ENCODE data around the gene PCDHGB4. TPM values are rescaled to one million over a fixed set of nuclear protein-coding genes. Genes with fewer than 3 reads are reported as not detected.
A peak's percentile ranks its signal among the peaks of the same experiment; 100 is the strongest.
"Not testable (repeated sequence)": the region's sequence is repeated elsewhere in the genome, so short reads cannot be mapped to it uniquely, and the experiment has no call there.

Gene PCDHGB4
- total RNA-seq, 2 donors from 2014 or later, result 6.7 to 9.9 TPM

- H3K4me1 ChIP-seq (replicated peaks); DNase-seq (ENCODE audit: low spot score); H3K36me3 ChIP-seq; H3K9me3 ChIP-seq; intact Hi-C loops (cut with DNase I); H3K27ac ChIP-seq; H3K27me3 ChIP-seq (replicated peaks; ENCODE audit: insufficient read depth): not testable (repeated sequence)
- 6% methylated on average over 25 of the region's 43 CpGs for WGBS
- TF ChIP-seq, protein P1, sequence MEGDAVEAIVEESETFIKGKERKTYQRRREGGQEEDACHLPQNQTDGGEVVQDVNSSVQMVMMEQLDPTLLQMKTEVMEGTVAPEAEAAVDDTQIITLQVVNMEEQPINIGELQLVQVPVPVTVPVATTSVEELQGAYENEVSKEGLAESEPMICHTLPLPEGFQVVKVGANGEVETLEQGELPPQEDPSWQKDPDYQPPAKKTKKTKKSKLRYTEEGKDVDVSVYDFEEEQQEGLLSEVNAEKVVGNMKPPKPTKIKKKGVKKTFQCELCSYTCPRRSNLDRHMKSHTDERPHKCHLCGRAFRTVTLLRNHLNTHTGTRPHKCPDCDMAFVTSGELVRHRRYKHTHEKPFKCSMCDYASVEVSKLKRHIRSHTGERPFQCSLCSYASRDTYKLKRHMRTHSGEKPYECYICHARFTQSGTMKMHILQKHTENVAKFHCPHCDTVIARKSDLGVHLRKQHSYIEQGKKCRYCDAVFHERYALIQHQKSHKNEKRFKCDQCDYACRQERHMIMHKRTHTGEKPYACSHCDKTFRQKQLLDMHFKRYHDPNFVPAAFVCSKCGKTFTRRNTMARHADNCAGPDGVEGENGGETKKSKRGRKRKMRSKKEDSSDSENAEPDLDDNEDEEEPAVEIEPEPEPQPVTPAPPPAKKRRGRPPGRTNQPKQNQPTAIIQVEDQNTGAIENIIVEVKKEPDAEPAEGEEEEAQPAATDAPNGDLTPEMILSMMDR (IDR thresholded peaks at IDR 0.05), result peak in 3 of 4 experiments; percentile 40 to 54 (median 48)
- peak within 1 kb of the TSS in 1 of 2 donors; percentile 28 for H3K4me3 ChIP-seq
Measured at GRCh38 chr5:141397756-141398551, 10.5 kb downstream of the PCDHGB4 start, which contains the start of gene PCDHGB5. Gene PCDHGB5 (plus strand): TSS chr5:141397947. CDS start chr5:141398128, 181 bp downstream.

DNA sequence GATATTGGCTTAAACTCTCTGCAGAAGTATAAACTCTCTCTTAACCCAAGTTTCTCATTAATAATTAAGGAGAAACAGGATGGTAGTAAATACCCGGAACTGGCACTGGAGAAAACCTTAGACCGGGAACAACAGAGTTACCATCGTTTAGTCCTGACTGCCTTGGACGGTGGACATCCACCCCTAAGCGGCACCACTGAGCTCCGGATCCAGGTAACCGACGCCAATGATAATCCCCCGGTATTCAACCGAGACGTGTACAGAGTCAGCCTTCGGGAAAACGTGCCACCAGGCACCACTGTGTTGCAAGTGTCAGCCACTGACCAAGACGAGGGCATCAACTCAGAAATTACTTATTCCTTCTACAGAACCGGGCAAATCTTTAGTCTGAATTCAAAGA, 11.1 kb downstream of the PCDHGB4 start:
- 22% methylated on average over 15 of the region's 15 CpGs for WGBS
- DNase-seq (ENCODE audit: low spot score), result no peak
- Histone ChIP-seq H3K36me3 (no peaks in the 10 kb centered on the region), H3K4me3 (no peak overlapping the region), H3K4me1 (replicated peaks) (no peaks in the 10 kb centered on the region), H3K27ac (no peak overlapping the region), H3K27me3 (replicated peaks; ENCODE audit: insufficient read depth) (peaks cover 2% of the 10 kb centered on the region), H3K9me3 (peaks cover 10% of the 10 kb centered on the region)
- intact Hi-C loops (cut with DNase I), result no loop called here
- TF ChIP-seq POLR2A (IDR thresholded peaks at IDR 0.05) (no peak), POLR2AphosphoS5 (IDR thresholded peaks at IDR 0.05) (no peak)
- TF ChIP-seq, protein P1 (IDR thresholded peaks at IDR 0.05), result no peak

DNA sequence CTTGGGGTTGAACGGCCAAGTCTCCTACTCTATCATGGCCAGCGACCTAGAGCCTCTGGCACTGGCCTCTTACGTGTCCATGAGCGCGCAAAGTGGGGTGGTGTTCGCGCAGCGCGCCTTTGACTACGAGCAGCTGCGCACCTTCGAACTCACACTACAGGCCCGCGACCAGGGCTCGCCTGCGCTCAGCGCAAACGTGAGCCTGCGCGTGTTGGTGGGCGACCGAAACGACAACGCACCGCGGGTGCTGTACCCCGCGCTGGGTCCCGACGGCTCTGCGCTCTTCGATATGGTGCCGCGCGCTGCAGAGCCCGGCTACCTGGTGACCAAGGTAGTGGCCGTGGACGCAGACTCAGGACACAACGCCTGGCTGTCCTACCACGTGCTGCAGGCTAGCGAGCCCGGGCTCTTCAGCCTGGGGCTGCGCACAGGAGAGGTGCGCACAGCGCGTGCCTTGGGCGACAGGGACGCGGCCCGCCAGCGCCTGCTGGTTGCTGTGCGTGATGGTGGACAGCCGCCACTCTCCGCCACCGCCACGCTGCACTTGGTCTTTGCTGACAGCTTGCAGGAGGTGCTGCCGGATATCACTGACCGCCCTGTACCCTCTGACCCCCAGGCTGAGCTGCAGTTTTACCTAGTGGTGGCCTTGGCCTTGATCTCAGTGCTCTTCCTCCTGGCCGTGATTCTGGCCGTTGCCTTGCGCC, 12.2 kb downstream of the PCDHGB4 start:
- peaks cover 10% of the 10 kb centered on the region for H3K9me3 ChIP-seq
- TF ChIP-seq, protein P1 (IDR thresholded peaks at IDR 0.05), result no peak
- TF ChIP-seq POLR2A (IDR thresholded peaks at IDR 0.05), result no peak
- no peak for TF ChIP-seq POLR2AphosphoS5 (IDR thresholded peaks at IDR 0.05)
- no peak overlapping the region for H3K27ac ChIP-seq
- no peaks in the 10 kb centered on the region for H3K4me1 ChIP-seq (replicated peaks)
- H3K27me3 ChIP-seq (replicated peaks; ENCODE audit: insufficient read depth), result peaks cover under 1% of the 10 kb centered on the region
- 20% methylated on average over 56 of the region's 61 CpGs for WGBS
- H3K36me3 ChIP-seq, result no peaks in the 10 kb centered on the region
- no peak for DNase-seq (ENCODE audit: low spot score)
- no peak overlapping the region for H3K4me3 ChIP-seq
- intact Hi-C loops (cut with DNase I), result no loop called here

GRCh38 chr5:141402553-141403243, 15.2 kb downstream of the PCDHGB4 start, which contains the start of gene PCDHGA9:
Gene PCDHGA9 (plus strand): TSS chr5:141402778. CDS start chr5:141402953, 175 bp downstream.
- Histone ChIP-seq H3K27me3 (replicated peaks; ENCODE audit: insufficient read depth) (no peaks in the 10 kb centered on the region), H3K36me3 (no peaks in the 10 kb centered on the region), H3K9me3 (peaks cover 10% of the 10 kb centered on the region), H3K4me3 (peak within 1 kb of the TSS in 1 of 2 donors; percentile 8), H3K4me1 (replicated peaks) (no peaks in the 10 kb centered on the region), H3K27ac (no peak within 1 kb of the TSS)
- WGBS, result 14% methylated on average over 27 of the region's 27 CpGs
- TF ChIP-seq POLR2AphosphoS5 (IDR thresholded peaks at IDR 0.05), result no peak
- TF ChIP-seq, protein P1 (IDR thresholded peaks at IDR 0.05), result peak in 2 of 4 experiments; percentile 28 to 37
- DNase-seq (ENCODE audit: low spot score), result no peak
- intact Hi-C loops (cut with DNase I), result no loop called here
